GM20431 (cell line): Measurements from ENCODE around the gene TCF25.
"Not testable (repeated sequence)": the region's sequence is repeated elsewhere in the genome, so short reads cannot be mapped to it uniquely, and the experiment has no call there.

Experiments
- in situ Hi-C: fragments of 300-500 bp; cut with MseI, MboI; formaldehyde crosslinking; loops from one replicate; pipeline ENCODE4 v1.15.0; 2020; ENCODE audit warnings: low sequenced_read_pairs; ENCODE audit not compliant: unreplicated experiment

Gene TCF25

DNA sequence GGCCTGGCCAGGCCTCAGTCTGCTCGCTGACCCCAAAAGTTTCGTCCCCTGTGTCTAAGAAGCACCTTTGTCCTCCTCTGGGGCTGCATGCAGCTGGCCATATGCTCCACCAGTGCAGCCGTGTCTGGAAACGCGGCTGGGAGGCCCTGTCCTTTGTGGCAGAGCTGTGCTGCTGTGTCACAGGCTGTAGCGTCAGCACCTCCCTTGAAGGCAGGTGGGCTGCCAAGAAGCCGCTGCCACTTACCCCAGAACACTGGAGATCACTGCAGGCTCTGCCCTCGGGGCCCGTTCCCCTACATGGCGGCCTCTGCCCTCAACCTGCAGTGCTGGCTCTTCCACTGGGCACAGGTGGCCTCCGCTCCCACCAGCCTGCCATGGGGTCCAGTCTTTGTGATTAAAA is 29.6 kb downstream of the TCF25 start:
- in situ Hi-C loops = no loop called here

DNA sequence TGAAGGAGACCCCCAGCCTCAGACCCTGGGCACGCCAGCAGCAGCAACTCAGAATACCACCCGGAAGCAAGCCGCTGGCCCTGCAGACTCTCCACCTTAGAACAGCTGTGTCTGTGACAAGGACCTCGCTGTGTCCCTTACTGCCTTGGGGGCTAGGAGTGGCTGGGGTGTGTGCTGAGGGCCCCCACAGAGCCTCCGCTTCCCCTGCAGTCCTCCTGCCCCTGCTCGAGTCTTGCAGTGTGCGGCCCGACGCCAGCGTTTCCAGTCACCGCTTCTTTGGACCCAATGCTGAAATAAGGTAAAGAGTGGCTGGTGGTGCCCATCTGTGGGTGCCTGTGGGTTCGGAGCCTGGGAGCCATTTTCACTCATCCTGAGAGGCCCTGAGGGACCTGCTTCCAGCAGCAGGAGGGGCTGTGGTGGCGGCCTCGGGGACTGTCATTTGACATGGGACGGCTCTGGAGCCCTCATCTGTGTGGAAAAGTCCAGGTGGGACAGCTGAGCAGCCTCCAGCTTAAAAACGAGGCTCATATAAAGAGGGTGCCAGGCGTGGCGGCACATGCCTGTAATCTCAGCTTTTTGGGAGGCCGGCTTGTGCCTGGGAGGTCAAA is 30.6 kb downstream of the TCF25 start:
- in situ Hi-C loops = no loop called here

DNA sequence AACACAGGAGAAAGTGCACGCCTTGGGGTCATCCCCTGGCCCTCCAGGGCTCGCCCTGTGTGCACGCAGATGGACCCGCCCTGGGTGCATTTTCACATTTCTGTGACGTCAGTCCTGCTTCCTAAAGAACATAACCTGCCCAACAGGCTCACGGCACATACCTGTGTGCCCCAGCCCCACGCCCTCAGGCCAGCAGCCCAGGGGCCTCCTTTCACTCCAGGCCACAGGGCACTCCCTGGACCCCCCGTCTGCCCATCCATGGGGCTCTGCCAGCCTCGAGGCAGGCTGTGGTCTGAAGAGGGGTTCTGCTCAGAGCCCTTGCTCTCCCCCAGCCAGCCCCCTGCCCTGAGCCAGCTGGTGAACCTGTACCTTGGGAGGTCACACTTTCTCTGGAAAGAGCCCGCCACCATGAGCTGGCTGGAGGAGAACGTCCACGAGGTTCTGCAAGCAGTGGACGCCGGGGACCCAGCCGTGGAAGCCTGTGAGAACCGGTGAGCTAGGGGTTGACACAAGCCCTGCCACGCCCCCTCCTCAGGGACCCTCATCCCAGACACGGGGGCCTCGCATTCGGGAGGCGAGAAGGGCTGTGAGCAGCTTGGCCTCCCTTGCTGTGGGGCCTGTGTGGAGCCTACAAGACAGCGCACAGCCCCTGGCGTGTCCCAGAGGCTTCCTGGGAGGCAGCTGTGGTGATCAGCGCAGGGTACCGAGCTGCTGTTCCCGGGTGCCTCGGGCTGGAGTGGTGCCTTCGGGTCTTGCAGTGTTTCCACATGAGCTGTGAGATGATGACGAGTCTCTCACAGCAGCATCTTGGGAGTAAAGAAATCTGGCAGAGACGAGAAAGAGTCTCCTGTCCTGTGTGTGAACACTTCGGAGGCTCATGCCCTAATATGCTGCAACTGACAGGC is 31.5 kb downstream of the TCF25 start:
- in situ Hi-C loops = no loop called here

DNA sequence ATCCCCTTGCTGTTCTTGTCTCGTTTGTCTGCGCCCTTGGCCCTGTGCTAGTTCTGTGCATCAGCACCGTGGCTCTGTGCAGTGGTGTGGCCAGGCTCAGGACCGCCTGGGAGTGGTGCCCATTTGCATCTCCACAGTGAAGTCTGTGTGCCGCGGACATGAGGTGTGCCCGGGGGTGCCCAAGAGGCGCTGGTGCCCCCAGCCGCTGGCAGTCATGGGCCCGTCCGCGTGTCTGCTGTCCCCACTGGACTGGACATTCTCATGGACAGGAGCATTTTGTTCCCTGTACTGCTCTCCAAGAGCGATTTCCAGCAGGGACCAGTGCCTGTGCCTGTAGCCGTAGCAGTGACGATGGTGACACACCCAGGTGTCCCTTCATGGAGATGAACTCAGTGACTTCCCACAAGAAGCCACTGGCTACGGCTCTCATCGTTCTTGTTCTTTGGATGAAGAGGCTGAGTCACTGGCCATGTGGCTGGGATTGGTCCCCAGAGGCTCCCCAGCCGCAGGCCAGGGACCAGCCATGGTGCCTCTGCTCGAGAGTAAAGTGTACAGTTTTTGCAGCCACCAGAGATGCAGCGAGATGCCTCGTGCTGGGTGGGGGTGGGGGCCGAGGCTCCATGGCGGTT is 32.2 kb downstream of the TCF25 start:
- in situ Hi-C loops = no loop called here

DNA sequence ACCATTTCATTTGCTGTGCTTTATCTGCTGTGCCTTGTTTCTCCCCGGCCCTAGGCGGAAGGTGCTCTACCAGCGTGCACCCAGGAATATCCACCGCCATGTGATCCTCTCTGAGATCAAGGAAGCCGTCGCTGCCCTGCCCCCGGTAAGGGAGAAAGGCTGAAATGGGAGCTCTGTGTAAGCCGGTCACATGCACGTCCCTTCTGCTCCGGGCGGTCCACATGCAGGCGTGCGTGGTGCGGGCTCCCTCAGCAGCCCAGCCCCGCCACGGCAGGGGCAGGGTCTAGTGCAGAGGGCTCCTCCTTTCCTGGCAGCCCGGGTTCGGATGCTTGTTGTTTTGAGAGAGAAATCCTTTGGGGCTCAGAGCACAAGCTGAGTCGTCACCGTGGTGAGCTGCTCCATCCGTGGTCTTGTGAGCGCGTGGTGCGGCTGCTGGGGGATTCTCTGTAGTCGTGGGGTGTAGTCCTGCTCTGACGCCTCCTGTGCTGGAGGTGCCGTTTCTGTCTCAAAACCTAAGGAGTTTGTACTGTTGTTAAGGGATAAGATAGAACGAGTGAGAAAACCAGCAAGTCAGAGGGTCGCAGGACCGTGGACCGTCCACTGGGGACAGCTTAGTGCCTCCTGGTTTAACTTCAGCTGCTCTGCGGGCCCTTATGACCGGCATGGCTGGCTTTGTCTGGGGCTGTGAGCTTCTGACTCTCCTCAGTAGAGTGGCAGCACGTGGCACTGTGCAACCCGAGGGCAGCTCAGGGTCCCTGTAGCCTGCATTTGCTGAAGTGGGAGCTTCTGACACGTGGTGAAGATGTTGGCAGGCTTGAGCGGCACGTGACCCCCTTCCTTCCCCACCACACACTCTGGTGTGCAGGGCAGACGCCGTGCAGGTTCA is 33.0 kb downstream of the TCF25 start:
- in situ Hi-C loops = no loop called here

DNA sequence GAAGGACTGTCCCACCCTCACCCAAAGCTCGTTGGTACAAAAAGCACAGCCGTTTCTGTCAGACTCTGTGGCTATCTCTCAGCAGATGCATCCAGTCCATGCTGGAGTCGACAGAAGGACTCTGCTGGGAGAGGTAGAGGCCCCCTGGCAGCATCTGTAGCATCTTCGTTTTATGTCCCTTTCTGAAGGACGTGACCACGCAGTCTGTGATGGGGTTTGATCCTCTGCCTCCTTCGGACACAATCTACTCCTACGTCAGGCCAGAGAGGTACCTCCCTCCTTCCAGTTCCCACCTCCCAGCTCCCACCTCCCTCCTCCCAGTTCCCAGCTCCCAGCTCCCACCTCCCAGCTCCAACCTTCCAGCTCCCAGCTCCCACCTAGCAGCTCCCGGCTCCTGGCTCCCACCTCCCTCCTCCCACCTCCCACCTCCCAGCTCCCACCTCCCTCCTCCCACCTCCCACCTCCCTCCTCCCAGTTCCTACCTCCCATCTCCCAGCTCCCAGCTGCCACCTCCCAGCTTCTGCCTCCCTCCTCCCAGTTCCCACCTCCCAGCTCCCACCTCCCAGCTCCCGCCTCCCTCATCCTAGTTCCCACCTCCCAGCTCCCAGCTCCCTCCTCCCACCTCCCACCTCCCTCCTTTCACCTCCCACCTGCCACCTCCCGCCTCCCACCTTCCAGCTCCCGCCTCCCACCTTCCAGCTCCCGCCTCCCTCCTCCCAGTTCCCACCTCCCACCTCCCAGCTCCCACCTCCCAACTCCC is 33.8 kb downstream of the TCF25 start:
- in situ Hi-C loops = no loop called here

DNA sequence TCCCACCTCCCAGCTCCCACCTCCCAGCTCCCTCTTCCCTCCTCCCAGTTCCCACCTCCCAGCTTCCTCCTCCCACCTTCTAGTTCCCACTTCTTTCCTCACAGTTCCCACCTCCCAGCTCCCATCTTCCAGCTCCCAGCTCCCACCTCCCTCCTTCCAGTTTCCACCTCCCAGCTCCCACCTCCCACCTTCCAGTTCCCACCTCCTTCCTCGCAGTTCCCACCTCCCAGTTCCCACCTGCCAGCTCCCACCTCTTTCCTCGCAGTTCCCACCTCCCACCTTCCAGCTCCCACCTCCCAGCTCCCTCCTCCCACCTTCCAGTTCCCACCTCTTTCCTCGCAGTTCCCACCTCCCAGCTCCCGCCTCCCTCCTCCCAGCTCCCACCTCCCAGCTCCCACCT is 34.8 kb downstream of the TCF25 start:
- in situ Hi-C loops = no loop called here

DNA sequence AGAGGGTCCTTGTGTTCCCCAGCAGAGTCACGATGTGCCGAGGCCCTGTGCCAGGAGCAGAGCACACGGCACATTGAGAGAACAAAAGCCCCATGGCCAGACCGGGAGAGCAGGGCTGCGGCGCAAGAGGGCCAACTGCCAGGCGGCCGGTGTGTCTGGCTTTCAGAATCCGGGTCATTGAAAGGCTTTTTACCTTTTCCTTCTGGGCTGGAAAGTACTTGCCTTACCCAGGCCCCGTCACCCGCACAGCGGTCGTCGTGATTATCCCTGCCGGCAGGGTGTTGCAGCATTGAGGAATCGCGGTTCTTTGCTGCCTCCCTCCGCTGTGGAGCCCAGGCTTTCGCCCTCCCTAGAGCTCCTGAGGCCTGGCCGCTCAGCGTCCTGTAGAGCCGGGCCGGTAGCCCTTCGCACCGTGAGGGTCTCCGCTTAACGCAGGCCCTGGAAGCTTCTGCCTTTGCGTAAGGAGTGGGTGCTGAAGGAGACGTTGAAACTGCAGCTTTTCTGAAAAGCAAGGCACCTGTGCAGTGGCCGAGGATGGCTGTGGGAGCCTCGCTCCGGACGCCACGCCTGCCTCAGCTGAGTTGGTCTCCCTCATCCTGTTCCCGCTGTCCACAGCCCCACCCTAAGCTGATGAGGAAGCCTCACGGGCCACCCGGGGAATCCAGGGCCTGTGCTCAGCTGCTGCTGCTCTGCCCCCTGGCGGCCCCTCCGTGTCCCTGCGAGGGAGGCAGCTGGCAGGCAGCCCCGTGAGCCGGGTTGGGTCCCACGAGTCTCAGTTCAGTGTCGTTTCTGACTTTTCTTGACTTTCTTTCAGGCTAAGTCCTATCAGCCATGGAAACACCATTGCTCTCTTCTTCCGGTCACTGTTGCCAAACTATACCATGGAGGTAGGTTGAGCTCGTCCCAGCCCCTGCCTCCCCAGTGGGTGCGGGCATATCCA is 36.7 kb downstream of the TCF25 start:
- in situ Hi-C loops = no loop called here

DNA sequence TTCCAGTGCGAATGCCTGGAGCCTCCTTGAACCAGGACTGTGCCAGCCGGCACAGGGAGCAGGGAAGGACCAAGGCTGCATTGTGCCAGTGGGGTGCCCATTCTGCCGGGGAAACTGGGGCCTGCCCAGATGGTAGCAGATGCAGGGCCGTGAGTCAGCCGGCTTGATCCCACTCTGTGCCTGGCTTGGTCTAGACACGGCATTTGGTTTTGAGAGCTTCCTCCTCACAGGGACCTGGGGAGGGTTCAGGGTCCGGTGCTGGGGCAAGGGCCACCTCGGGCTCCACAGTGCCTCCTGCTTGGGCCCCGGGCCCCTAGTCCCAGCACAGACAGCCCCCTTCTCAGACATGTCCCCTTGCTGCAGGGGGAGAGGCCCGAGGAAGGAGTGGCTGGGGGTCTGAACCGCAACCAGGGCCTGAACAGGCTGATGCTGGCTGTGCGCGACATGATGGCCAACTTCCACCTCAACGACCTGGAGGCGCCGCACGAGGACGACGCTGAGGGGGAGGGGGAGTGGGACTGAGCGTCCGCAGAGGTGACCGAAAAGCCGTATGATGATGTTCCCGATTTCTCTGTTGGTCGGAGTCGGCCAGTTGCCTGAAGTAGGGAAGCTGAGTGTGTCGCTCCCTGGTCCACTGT is 37.4 kb downstream of the TCF25 start:
- in situ Hi-C loops = no loop called here

DNA sequence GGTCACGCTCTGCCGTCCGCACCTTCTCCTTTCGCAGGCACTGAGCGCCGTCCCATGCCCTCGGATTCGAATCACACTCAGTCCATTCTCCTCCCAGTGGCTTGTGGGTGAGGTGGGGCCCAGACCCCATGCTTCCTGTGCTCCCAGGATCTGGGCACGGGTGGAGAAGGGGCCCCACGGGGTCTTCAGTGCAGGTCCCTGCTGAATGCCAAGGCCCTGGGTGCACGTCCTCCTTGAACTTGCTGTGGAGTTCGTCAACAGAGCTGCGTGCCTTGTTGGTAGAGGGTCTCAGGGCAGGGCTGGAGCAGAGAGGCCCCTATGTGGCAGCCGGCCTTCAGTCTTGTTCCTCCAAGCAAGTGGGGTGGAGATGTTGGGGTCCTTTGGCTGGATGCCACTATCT is 38.0 kb downstream of the TCF25 start:
- in situ Hi-C loops = no loop called here

DNA sequence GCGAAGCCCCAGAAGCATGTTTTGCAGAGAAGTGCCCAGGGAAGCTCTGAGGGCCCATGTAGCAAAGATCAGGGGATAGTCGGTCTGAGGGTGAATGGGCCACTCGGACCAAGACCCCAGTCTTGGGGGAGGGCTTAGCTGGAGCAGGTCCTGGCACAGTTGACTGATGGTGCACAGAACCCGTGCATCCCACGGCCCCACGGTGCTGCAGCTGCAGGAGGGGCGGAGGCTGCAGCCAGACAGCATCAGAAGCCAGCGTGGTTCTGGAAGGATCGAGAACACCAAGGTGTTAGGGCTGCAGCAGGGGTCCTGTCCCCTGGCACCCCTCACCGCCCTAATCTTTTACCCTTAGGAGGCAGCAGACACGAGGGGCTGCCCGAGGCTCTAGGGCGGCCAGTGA is 38.8 kb downstream of the TCF25 start:
- in situ Hi-C loops = no loop called here

DNA sequence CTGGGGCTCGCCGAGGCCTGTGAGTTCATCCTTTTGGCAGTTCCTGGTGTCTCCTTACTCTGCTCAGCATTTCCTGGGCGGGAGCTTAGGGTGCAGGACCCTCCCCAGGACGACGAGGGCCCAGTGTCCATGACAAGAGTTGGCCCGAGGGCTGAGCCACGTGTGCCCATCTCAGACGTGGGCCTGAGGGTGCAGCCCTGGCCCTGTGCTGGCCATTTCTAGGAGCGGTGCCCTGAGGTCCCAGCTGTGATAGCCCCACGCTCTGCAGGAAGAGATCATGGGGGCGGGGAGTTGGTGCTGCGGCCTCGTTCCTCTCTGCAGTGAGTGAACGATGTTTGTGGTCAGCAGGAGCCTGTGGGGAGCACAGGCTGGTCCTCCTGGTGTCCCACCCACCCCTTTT is 39.2 kb downstream of the TCF25 start:
- in situ Hi-C loops = no loop called here

DNA sequence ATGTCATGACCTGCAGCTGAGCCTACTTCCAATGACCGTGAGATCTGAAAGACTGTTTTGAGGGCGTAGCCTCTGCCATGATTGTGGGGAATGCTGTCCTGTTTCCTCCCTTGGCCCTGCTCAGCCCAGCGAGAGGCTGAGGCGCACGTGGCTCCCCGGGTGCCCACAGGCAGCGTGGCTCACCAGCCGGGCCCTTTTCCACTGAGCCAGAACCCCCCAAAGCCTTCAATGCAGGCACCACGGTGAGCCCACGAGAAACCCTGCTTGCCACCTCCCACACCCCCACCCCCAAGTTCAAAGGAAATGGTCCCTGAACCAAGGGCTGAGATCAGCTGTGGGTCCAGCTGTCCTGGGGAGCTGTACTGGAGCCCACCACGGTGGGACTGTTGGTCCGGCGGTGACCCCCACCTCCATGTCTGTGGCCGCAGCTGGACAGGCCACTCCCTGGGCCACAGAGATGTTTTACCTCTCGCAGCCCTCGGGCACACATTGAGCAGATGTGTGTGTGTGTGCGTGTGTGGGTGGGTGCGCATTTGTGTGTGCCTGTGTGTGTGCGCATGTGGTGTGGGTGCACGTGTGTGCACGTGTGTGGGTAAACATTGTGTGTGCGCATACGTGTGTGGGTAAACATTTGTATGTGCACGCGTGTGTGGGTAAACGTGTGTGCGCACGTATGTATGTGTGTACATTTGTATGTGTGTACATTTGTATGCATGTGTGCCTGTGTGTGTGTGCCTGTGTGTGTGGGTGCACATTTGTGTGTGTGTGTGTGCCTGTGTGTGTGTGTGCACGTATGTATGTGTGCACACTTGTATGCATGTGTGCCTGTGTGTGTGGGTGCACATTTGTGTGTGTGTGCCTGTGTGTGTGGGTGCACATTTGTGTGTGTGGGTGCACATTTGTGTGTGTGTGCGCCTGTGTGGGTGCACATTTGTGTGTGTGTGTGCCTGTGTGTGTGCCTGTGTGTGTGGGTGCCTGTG is 40.3 kb downstream of the TCF25 start:
- in situ Hi-C loops = no loop called here

DNA sequence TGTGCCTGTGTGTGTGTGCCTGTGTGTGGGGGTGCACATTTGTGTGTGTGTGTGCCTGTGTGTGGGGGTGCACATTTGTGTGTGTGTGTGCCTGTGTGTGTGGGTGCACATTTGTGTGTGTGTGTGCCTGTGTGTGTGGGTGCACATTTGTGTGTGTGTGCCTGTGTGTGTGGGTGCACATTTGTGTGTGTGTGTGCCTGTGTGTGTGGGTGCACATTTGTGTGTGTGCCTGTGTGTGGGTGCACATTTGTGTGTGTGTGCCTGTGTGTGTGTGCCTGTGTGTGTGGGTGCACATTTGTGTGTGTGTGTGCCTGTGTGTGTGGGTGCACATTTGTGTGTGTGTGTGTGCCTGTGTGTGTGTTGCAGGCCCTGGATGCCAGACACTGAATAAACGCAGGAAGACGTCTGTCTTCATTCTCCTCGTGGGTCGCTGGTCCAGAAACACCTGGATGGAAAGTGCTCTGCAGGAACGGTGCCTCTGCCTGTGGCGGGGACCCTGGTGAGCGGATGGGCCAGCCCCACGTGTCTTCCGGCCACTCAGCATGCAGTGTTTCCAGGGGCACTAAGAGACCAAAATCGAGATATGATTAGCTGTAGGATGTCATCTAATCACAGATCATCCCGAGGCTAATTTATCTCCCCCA is 41.4 kb downstream of the TCF25 start:
- in situ Hi-C loops = not testable (repeated sequence)

DNA sequence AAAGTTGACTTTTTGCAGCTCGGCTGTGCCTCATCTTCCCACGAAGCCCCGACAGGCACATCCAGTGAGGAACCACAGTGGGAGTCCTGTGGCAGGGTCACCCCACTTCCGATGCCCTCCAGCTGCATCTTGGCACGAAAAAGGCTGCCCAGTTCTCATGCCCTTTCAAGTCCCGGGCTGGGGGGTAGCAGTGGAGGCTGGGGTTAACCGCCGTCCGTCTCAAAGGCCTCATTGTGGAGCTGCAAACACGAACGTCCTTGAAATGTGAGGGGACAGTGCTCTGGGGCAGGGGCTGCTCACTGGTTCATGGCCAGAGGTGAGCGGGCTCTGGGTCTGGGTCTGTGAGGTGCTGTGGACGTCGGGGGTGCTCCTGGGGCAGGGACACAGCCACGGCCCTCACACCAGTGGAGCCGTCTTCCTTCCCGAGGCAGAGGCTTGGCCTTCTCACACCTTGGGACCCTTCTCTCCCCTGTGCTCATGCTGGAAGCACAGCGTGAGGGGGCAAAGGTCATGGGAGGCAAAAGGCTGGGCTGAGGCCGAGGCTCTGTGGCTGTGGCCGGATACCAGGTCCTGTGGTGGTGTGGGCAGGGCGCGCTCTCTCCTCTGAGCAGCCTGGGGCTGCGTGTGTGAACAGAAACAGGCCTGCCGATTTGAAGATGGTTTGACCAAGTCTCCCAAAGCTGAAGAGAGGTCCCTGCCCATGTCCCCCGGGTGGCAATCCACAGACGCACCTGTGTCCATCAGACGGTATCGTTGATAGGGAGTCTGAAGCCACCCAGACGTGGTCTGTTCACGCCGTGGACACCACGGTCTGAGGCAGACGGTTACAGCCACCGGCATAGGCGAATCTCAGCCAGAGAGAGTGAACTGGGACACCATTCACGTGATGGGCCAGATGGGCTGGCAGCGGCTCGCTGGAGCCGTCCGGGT is 42.2 kb downstream of the TCF25 start:
- in situ Hi-C loops = no loop called here
